HFFc6 (cell line): Measurements from ENCODE around the gene SS18L1. TPM values are rescaled to one million over a fixed set of nuclear protein-coding genes. Genes with fewer than 3 reads are reported as not detected.
"Not testable (repeated sequence)": the region's sequence is repeated elsewhere in the genome, so short reads cannot be mapped to it uniquely, and the experiment has no call there.

Experiments used
- DNase-seq: peaks from one replicate; pipeline ENCODE4 v3.0.0-alpha.2; 2018
- H3K27ac Mint-ChIP-seq: 2 replicates; pipeline ENCODE4 v1.8.0; 2020; ENCODE audit warnings: mild to moderate bottlenecking, mixed read lengths
- H3K27me3 Mint-ChIP-seq: 2 replicates; pipeline ENCODE4 v1.8.0; 2021; ENCODE audit warnings: mild to moderate bottlenecking, moderate library complexity, mixed read lengths; ENCODE audit not compliant: insufficient read depth
- H3K36me3 Mint-ChIP-seq: 2 replicates; pipeline ENCODE4 v1.8.0; 2021; ENCODE audit warnings: low read depth, mixed read lengths
- H3K4me1 Mint-ChIP-seq: 2 replicates; pipeline ENCODE4 v1.8.0; 2020; ENCODE audit warnings: low read depth, mixed read lengths
- H3K4me3 Mint-ChIP-seq: 2 replicates; pipeline ENCODE4 v1.8.0; 2020; ENCODE audit warnings: mild to moderate bottlenecking, moderate library complexity, mixed read lengths
- H3K9me3 Mint-ChIP-seq: 2 replicates; pipeline ENCODE4 v1.8.0; 2020; ENCODE audit warnings: mild to moderate bottlenecking, mixed read lengths
- total RNA-seq, 6 experiments: library from RNA; stranded (reverse); fragmentation: NEBNext Ultra II Directional; extraction: Animal tissue kit (Norgen Biotek cat#: 25700); gene quantifications; 2 replicates in 1 of 6; 3 replicates in 5 of 6; pipeline ENCODE4 v1.2.3, GENCODE V29; 2021
- TF ChIP-seq, protein P1 (sequence below): fragments of 200-600 bp; sonication (generic); IDR thresholded peaks from 2 replicates; pipeline ENCODE4 v1.5.0; 2021; ENCODE audit warnings: antibody characterized with exemption, mild to moderate bottlenecking

SS18L1 gene
- total RNA-seq, 6 experiments from 2014 or later, result 5.5 to 7.9 (median 5.9) TPM

DNA sequence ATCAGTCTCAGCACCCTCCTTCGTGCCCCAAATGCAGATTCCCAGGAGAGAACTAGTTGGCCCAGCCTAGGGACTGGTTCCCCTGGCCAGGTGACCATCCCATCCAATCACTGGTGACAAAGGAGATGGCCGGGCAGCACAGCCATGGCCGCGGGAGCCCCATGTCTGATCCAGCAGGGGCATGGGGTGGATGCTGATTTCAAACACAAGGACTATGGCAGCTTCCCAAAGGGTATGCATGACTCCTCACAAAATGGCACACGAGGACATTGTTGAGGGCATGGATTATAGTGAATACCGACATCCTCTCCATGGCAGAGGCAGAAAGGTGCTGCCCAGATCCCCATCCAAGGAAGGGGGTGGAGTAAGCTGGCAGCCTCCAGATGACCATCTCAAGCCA is 31.2 kb upstream of the SS18L1 start:
- peaks cover 7% of the 10 kb centered on the region for H3K27me3 Mint-ChIP-seq
- DNase-seq, result no peak
- 0 out of 2 replicates have a peak, but pooled peaks cover 5% of the 10 kb centered on the region for H3K4me1 Mint-ChIP-seq
- peaks cover 42% of the 10 kb centered on the region for H3K36me3 Mint-ChIP-seq
- H3K27ac Mint-ChIP-seq, result no peak overlapping the region
- TF ChIP-seq, protein P1, sequence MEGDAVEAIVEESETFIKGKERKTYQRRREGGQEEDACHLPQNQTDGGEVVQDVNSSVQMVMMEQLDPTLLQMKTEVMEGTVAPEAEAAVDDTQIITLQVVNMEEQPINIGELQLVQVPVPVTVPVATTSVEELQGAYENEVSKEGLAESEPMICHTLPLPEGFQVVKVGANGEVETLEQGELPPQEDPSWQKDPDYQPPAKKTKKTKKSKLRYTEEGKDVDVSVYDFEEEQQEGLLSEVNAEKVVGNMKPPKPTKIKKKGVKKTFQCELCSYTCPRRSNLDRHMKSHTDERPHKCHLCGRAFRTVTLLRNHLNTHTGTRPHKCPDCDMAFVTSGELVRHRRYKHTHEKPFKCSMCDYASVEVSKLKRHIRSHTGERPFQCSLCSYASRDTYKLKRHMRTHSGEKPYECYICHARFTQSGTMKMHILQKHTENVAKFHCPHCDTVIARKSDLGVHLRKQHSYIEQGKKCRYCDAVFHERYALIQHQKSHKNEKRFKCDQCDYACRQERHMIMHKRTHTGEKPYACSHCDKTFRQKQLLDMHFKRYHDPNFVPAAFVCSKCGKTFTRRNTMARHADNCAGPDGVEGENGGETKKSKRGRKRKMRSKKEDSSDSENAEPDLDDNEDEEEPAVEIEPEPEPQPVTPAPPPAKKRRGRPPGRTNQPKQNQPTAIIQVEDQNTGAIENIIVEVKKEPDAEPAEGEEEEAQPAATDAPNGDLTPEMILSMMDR, result no peak
- H3K4me3 Mint-ChIP-seq, result no peak overlapping the region
- H3K9me3 Mint-ChIP-seq, result peaks cover 62% of the 10 kb centered on the region

DNA sequence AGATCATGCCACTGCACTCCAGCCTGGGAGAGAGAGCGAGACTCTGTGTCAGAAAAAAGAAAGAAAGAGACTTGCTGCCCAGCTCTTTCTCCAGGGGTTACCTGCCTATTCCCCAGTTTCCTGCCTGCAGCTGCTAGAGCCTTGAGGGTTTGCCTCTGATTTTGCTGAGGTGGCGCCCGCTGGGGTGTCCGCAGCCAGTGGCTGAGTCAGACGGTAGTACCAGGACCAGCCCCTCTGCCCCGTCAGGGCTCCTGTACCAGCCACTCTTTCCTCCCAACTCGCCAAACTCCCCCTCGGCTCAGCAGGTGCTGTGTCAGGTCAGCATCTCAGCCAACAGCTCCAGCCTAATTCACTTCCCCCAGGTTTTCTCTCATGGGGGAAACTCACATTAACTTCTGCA is 28.7 kb upstream of the SS18L1 start:
- Mint-ChIP-seq H3K27me3 (peaks cover 20% of the 10 kb centered on the region), H3K4me1 (0 out of 2 replicates have a peak, but pooled peaks cover 5% of the 10 kb centered on the region), H3K9me3 (peaks cover 37% of the 10 kb centered on the region), H3K4me3 (no peak overlapping the region), H3K36me3 (peaks cover 20% of the 10 kb centered on the region), H3K27ac (no peak overlapping the region)
- no peak for DNase-seq
- TF ChIP-seq, protein P1, result no peak

DNA sequence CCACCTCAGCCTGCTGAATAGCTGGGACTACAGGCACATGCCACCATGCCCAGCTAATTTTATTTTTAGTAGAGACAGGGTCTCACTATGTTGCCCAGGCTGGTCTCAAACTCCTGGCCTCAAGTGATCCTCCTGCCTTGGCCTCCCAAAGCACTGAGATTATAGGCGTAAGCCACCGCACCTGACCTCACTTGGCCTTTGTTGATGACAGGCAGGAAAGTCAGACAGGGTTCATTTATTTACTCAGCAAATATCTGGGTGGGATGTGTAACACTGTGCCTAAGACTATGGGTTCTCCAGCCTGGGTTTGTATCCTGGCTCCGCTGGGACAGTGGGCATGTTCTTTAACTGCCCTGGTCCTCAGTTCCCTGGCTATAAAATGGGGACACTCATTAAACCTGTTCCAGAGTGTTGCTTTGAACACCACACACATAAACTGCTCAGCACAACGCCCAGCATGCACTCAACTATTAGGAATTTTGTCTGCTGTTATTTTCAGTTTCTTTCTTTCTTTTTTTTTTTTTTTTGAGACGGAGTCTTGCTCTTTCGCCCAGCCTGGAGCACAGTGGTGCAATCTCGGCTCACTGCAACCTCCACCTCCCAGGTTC is 27.7 kb upstream of the SS18L1 start:
- not testable (repeated sequence) for H3K4me1 Mint-ChIP-seq, DNase-seq, H3K4me3 Mint-ChIP-seq, H3K27ac Mint-ChIP-seq
- Mint-ChIP-seq H3K36me3 (peaks cover 14% of the 10 kb centered on the region), H3K9me3 (peaks cover 30% of the 10 kb centered on the region), H3K27me3 (peaks cover 20% of the 10 kb centered on the region)

DNA sequence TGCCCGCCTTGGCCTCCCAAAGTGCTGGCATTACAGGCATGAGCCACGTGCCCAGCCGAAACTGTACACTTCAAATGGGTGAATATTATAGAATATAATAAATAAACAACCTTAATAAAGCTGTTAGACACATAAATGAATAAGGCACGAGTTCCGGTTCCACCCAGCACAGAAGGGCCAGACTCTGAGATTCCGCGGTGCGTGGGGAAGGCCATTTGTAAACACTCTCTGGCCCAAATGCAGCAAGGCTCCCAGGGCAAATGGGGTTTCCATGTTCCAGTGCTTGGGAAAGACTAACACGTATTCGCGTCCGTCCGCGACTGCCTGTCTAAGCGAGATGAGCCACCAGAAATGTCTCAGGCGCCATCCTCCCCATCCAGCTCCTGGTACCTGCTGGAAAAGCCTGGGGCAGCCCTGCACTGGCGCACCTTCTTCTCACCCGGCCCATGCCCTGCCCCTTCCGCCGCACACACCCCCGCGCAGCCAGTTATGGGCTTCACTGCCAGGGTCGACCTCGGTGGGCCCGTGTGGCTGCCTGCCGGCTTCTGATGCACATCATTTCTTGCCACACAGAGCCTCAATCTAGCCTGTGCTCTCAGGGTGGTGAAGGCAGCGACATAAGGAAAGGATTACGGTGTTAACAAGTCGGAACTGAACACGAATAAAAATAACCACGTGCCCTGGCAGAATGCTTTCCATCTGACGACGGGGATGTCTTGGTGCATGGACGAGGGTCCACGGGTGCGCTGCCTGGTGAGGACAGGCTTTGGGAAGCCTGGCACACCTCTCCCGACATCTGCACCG is 26.8 kb upstream of the SS18L1 start:
- Mint-ChIP-seq H3K4me1 (peaks cover 11% of the 10 kb centered on the region), H3K27me3 (peaks cover 20% of the 10 kb centered on the region), H3K27ac (no peak overlapping the region), H3K4me3 (no peak overlapping the region), H3K9me3 (peaks cover 23% of the 10 kb centered on the region), H3K36me3 (peaks cover 11% of the 10 kb centered on the region)
- TF ChIP-seq, protein P1, result no peak
- no peak for DNase-seq

DNA sequence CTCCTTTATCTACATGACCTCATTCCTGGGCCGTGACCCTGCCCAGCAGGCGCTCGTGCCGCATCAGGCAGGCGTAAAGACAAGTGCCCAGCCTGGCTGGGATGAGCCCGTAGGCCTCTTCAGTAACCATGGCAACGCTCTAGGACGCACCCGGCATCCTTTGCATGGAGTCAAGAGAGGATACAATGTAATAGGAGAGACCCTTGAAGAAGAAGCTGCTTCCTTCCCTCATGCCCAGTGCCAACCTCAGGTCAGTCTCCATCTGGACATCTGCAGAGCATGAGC is 26.3 kb upstream of the SS18L1 start:
- DNase-seq, result no peak
- peaks cover 22% of the 10 kb centered on the region for H3K9me3 Mint-ChIP-seq
- H3K36me3 Mint-ChIP-seq, result peaks cover 11% of the 10 kb centered on the region

DNA sequence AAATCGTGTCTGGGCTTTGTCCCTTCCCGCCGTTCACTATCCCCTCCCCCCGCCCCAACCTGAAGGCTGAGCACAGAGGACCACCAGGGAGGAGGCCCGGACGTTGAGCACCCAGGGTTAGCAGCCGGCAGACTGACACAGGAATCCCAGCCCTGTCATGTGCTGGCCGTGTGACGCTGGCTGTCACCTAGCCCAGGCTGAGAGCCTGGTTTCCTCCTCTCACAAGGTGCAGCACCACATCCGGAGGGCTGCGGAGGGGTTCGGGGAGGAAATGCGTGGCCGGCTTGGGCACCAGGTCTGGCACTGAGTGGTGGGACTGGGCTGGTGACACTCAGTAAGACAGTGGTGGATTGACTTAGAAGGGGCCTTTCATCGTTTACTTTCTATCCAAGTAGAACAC is 25.9 kb upstream of the SS18L1 start:
- TF ChIP-seq, protein P1, result no peak
- Mint-ChIP-seq H3K4me3 (no peak overlapping the region), H3K36me3 (peaks cover 10% of the 10 kb centered on the region), H3K4me1 (peaks cover 11% of the 10 kb centered on the region), H3K9me3 (peaks cover 18% of the 10 kb centered on the region), H3K27ac (no peak overlapping the region), H3K27me3 (peaks cover 20% of the 10 kb centered on the region)
- DNase-seq, result no peak

More for the DNA sequence above, 26.3 kb upstream of the SS18L1 start:
- Mint-ChIP-seq H3K27me3 (peaks cover 20% of the 10 kb centered on the region), H3K27ac (no peak overlapping the region), H3K4me1 (peaks cover 11% of the 10 kb centered on the region), H3K4me3 (no peak overlapping the region)
- TF ChIP-seq, protein P1, result no peak
